ENCODE results near the gene ABCG8. TPM values are rescaled to one million over a fixed set of nuclear protein-coding genes. Genes with fewer than 3 reads are reported as not detected.

ABCG8 gene
- total and polyA plus RNA-seq, 4 donors, result 1.9 TPM; not detected in 3

DNA sequence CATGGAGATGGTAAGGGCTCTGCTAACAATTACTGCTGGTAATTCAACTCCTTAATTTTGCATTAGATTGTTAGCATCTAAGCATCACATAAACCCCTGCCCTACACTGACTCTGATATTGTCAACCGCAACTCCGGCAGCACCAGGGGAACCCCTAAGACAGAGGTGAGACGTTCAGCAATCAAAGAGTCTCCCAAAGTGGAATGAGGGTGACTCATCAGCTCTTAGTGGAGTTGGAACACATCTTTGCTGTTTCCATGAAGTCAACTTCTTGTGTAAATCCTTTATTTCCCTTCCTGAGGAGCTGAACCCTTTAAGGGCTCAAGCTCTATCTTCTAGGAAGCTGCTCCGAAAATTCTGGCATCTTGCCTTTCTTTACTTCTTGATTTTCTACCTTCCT lies 52.1 kb downstream of the ABCG8 start:
- Histone ChIP-seq H3K36me3 (ENCODE audit: control insufficient read depth in 1 of 2, insufficient read depth in 2 of 2, low read length in 1 of 2) (peaks cover 10 to 16% of the 10 kb centered on the region in 2 donors), H3K27me3 (ENCODE audit: control insufficient read depth in 1 of 2, insufficient read depth in 2 of 2, low read length in 1 of 2) (no peaks in the 10 kb centered on the region), H3K4me3 (ENCODE audit: low read length in 2 of 2) (no peak overlapping the region), H3K9me3 (ENCODE audit: control insufficient read depth, low read length) (no peaks in the 10 kb centered on the region), H3K27ac (ENCODE audit: low read depth in 1 of 2, low read length in 2 of 2) (no peak overlapping the region), H3K4me1 (ENCODE audit: control insufficient read depth in 1 of 2, insufficient read depth in 2 of 2, low read length in 2 of 2) (no peaks in the 10 kb centered on the region)
- 76 to 77% methylated on average over 4 of the region's 4 CpGs for WGBS, 2 donors
- ATAC-seq (ENCODE audit: low FRiP score) (peak; percentile 54), DNase-seq (no peak)
- intact Hi-C loops (cut with DNase I), result loop anchor here in 1 of 2 donors (10.0 kb wide), 1 partner anchor 276 kb away; no protein-coding TSS in a partner anchor

DNA sequence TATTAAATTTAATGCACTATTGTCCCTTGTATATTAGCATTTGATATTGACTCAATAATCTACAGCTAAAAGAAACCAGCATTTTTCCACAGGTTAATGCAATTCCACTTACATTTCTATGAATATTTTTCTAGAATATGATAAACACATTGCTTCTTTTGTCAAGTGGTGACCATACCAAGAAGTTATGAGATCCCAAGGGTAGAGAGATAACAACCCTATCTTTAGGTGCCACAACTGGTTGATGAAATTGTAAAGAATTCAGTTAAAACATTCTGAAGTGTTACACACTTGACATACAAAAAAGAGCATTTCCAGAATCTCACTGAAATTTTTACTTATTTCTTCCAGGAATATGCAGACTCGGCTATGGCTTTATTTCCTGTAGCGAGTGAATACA lies 56.0 kb downstream of the ABCG8 start:
- H3K4me1 ChIP-seq (ENCODE audit: control insufficient read depth in 1 of 2, insufficient read depth in 2 of 2, low read length in 2 of 2), result no peaks in the 10 kb centered on the region
- H3K36me3 ChIP-seq (ENCODE audit: control insufficient read depth in 1 of 2, insufficient read depth in 2 of 2, low read length in 1 of 2), result peaks cover 7 to 16% of the 10 kb centered on the region in 2 donors
- no peaks in the 10 kb centered on the region for H3K9me3 ChIP-seq (ENCODE audit: control insufficient read depth, low read length)
- ATAC-seq (ENCODE audit: low FRiP score) (no peak), DNase-seq (no peak)
- no peak overlapping the region for H3K4me3 ChIP-seq (ENCODE audit: low read length in 2 of 2)
- intact Hi-C loops (cut with DNase I), result loop anchor here in 1 of 2 donors (10.0 kb wide), 1 partner anchor 280 kb away; no protein-coding TSS in a partner anchor
- H3K27me3 ChIP-seq (ENCODE audit: control insufficient read depth in 1 of 2, insufficient read depth in 2 of 2, low read length in 1 of 2), result no peaks in the 10 kb centered on the region
- 93 to 94% methylated on average over 2 of the region's 2 CpGs for WGBS, 2 donors
- H3K27ac ChIP-seq (ENCODE audit: low read depth in 1 of 2, low read length in 2 of 2), result no peak overlapping the region

DNA sequence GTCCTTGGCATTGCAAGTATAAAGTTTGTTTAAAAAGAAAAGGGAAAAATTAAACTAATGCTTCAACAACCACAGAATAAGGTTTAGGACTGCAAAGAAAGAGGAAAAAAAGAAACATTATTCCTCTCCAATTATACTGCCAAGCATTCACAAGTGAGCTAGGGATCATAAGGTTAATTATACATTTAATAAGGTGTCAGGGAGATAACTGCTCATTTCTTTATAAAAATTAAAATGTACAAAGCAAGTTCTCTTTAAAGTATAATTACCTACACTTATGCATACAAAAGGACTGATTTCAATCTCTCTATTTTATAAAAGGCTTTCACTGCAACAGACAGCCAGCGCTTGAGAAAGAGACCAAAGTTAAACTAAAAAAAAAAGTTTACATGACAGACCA lies 58.1 kb downstream of the ABCG8 start:
- 93 to 98% methylated on average over 1 of the region's 1 CpG for WGBS, 2 donors
- H3K4me3 ChIP-seq (ENCODE audit: low read length in 2 of 2), result no peak overlapping the region
- DNase-seq (no peak), ATAC-seq (ENCODE audit: low FRiP score) (no peak)
- no peaks in the 10 kb centered on the region for H3K27me3 ChIP-seq (ENCODE audit: control insufficient read depth in 1 of 2, insufficient read depth in 2 of 2, low read length in 1 of 2)
- H3K9me3 ChIP-seq (ENCODE audit: control insufficient read depth, low read length), result no peaks in the 10 kb centered on the region
- peaks cover 4 to 7% of the 10 kb centered on the region in 2 donors for H3K36me3 ChIP-seq (ENCODE audit: control insufficient read depth in 1 of 2, insufficient read depth in 2 of 2, low read length in 1 of 2)
- no peak overlapping the region for H3K27ac ChIP-seq (ENCODE audit: low read depth in 1 of 2, low read length in 2 of 2)
- intact Hi-C loops (cut with DNase I), result loop anchor here in 1 of 2 donors (10.0 kb wide), 1 partner anchor 282 kb away; no protein-coding TSS in a partner anchor
- no peaks in the 10 kb centered on the region for H3K4me1 ChIP-seq (ENCODE audit: control insufficient read depth in 1 of 2, insufficient read depth in 2 of 2, low read length in 2 of 2)

DNA sequence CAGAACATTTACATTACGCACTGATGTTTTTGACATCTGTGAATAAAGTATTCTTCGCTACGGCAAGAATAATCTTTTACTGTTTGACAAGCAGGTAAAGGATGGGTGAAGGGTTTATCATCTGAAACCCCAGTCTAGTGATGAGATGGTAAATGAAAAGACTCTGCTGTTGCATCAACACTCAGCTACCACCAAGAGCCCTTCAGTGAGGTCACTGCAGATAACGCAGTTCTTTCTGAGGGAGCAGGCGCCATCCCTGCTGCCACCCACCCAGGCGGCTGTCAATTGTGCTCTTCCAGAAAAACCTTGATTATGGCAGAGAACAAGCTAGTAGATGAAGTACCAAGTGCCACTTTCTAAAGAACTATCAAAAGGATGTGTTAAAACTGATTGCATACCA lies 58.7 kb downstream of the ABCG8 start:
- intact Hi-C loops (cut with DNase I), result loop anchor here in 1 of 2 donors (10.0 kb wide), 1 partner anchor 283 kb away; no protein-coding TSS in a partner anchor
- H3K27me3 ChIP-seq (ENCODE audit: control insufficient read depth in 1 of 2, insufficient read depth in 2 of 2, low read length in 1 of 2), result no peaks in the 10 kb centered on the region
- no peaks in the 10 kb centered on the region for H3K4me1 ChIP-seq (ENCODE audit: control insufficient read depth in 1 of 2, insufficient read depth in 2 of 2, low read length in 2 of 2)
- peaks cover 4% of the 10 kb centered on the region in 2 donors for H3K36me3 ChIP-seq (ENCODE audit: control insufficient read depth in 1 of 2, insufficient read depth in 2 of 2, low read length in 1 of 2)
- H3K4me3 ChIP-seq (ENCODE audit: low read length in 2 of 2), result no peak overlapping the region
- no peaks in the 10 kb centered on the region for H3K9me3 ChIP-seq (ENCODE audit: control insufficient read depth, low read length)
- ATAC-seq (ENCODE audit: low FRiP score) (no peak), DNase-seq (no peak)
- H3K27ac ChIP-seq (ENCODE audit: low read depth in 1 of 2, low read length in 2 of 2), result no peak overlapping the region
- WGBS, 2 donors, result 92 to 94% methylated on average over 6 of the region's 6 CpGs

DNA sequence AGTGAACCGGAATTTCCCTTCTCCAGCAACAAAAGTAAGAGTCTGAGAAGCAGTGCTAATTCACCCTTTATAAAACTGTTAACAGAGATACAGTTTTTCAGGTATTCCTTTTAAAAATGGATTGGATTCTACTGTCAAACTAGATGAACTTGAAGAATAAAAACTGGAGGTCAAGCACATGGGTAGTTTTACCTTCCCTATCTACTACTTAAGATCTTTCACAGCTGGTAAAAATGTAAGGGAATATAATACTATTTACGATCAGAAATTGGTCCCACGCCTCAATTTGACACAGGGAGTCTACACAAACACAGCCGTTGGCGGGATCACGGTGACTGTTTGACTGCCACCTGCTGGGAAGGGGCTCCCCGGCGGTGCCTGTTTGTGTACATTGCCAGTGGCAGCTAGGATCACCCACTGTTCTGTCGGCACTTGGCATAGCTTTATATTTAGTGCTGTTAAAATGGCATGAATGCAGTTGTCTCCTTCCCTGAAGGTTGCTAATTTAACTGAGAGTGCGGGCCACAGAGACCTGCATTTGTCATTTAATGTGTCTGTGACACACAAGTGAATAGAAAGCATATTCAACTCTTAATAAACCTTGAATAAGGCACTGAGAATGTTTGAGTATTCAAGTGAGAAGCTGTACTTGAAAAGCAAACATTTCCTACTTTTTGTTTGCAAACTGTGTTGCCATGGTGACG lies 59.5 kb downstream of the ABCG8 start:
- peaks cover 0 to 2% of the 10 kb centered on the region in 2 donors for H3K36me3 ChIP-seq (ENCODE audit: control insufficient read depth in 1 of 2, insufficient read depth in 2 of 2, low read length in 1 of 2)
- H3K27me3 ChIP-seq (ENCODE audit: control insufficient read depth in 1 of 2, insufficient read depth in 2 of 2, low read length in 1 of 2), result no peaks in the 10 kb centered on the region
- intact Hi-C loops (cut with DNase I), result loop anchor here in 1 of 2 donors (10.0 kb wide), 1 partner anchor 283 kb away; no protein-coding TSS in a partner anchor
- ATAC-seq (ENCODE audit: low FRiP score) (no peak), DNase-seq (no peak)
- 40 to 46% methylated on average over 11 of the region's 11 CpGs for WGBS, 2 donors
- no peaks in the 10 kb centered on the region for H3K9me3 ChIP-seq (ENCODE audit: control insufficient read depth, low read length)
- no peaks in the 10 kb centered on the region for H3K4me1 ChIP-seq (ENCODE audit: control insufficient read depth in 1 of 2, insufficient read depth in 2 of 2, low read length in 2 of 2)
- no peak overlapping the region for H3K27ac ChIP-seq (ENCODE audit: low read depth in 1 of 2, low read length in 2 of 2)
- no peak overlapping the region for H3K4me3 ChIP-seq (ENCODE audit: low read length in 2 of 2)

DNA sequence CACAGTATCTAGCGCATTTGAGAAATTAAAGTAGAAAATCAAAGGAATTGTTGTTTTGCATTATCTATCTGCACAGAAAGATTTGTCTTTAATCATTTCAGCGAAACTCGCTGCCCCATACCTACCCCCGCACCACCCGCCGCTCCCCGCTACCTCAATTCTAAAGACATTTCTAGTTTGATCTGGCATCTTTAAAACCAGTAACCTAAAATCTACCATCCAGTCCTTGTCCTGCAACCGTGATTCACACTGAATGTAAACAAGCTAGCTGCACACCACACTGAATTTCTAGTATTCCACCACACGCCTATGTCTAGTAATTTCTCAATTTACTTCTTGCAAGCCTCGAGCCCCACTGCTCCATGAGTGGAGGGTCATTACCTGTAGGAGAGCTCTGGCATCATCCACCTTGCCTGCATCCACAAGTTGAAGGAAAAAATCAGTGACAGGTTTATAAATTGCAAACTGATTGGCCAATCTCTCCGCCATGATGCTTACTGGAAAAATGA lies 60.1 kb downstream of the ABCG8 start:
- Histone ChIP-seq H3K4me3 (ENCODE audit: low read length in 2 of 2) (no peak overlapping the region), H3K27me3 (ENCODE audit: control insufficient read depth in 1 of 2, insufficient read depth in 2 of 2, low read length in 1 of 2) (no peaks in the 10 kb centered on the region), H3K36me3 (ENCODE audit: control insufficient read depth in 1 of 2, insufficient read depth in 2 of 2, low read length in 1 of 2) (peaks cover 2 to 3% of the 10 kb centered on the region in 2 donors), H3K9me3 (ENCODE audit: control insufficient read depth, low read length) (no peaks in the 10 kb centered on the region), H3K4me1 (ENCODE audit: control insufficient read depth in 1 of 2, insufficient read depth in 2 of 2, low read length in 2 of 2) (no peaks in the 10 kb centered on the region), H3K27ac (ENCODE audit: low read depth in 1 of 2, low read length in 2 of 2) (no peak overlapping the region)
- intact Hi-C loops (cut with DNase I), result loop anchor here in 1 of 2 donors (10.0 kb wide), 1 partner anchor 284 kb away; no protein-coding TSS in a partner anchor
- 88 to 93% methylated on average over 11 of the region's 11 CpGs for WGBS, 2 donors
- DNase-seq (no peak), ATAC-seq (ENCODE audit: low FRiP score) (no peak)

DNA sequence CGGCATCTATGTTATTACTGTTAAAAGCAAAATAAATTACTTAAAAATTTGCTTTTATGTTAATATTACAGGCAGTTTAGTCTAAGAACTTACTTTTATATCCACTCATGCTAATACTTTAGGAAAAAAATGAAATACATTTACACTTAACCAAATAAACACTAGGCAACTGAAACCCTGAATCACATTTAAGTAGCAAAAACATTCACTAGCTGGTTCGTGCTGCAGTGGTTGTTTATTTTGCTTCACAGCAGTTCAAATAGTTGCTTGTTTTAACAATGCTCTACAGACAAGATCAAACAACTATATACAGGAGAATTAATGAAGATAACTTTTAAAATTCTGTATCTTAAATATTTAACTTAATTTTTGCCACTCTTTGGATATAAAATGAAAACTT lies 60.8 kb downstream of the ABCG8 start:
- Histone ChIP-seq H3K27ac (ENCODE audit: low read depth in 1 of 2, low read length in 2 of 2) (no peak overlapping the region), H3K27me3 (ENCODE audit: control insufficient read depth in 1 of 2, insufficient read depth in 2 of 2, low read length in 1 of 2) (no peaks in the 10 kb centered on the region), H3K4me3 (ENCODE audit: low read length in 2 of 2) (no peak overlapping the region), H3K4me1 (ENCODE audit: control insufficient read depth in 1 of 2, insufficient read depth in 2 of 2, low read length in 2 of 2) (no peaks in the 10 kb centered on the region), H3K9me3 (ENCODE audit: control insufficient read depth, low read length) (no peaks in the 10 kb centered on the region), H3K36me3 (ENCODE audit: control insufficient read depth in 1 of 2, insufficient read depth in 2 of 2, low read length in 1 of 2) (peaks cover 2 to 3% of the 10 kb centered on the region in 2 donors)
- intact Hi-C loops (cut with DNase I), result loop anchor here in 1 of 2 donors (10.0 kb wide), 1 partner anchor 285 kb away; no protein-coding TSS in a partner anchor
- WGBS, 2 donors, result 66 to 67% methylated on average over 2 of the region's 2 CpGs
- ATAC-seq (ENCODE audit: low FRiP score) (no peak), DNase-seq (no peak)

DNA sequence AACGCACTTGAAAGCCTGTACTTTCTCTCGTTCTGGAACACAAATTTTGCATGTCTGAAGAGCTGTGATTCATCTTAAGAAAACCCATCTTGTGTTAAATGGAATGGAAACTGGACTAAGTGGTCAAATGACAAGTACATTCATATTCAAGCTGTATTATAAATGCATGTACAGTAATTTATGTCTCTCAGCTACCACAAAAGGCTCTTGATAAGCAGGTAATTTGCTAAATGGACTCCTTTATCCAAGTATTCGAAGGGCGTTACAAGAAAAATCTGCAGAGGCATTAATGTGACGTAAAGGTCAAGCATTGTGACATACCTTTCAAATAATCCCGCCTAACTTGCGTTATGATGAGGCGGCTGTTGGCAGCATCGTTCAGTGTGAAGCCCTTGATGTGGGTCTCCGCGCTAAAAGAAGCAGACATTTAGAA lies 66.6 kb downstream of the ABCG8 start:
- WGBS, 2 donors, result 91 to 93% methylated on average over 11 of the region's 11 CpGs
- no peaks in the 10 kb centered on the region for H3K4me1 ChIP-seq (ENCODE audit: control insufficient read depth in 1 of 2, insufficient read depth in 2 of 2, low read length in 2 of 2)
- H3K27me3 ChIP-seq (ENCODE audit: control insufficient read depth in 1 of 2, insufficient read depth in 2 of 2, low read length in 1 of 2), result no peaks in the 10 kb centered on the region
- ATAC-seq (ENCODE audit: low FRiP score) (no peak), DNase-seq (no peak)
- H3K36me3 ChIP-seq (ENCODE audit: control insufficient read depth in 1 of 2, insufficient read depth in 2 of 2, low read length in 1 of 2), result peaks cover 2 to 6% of the 10 kb centered on the region in 2 donors
- H3K4me3 ChIP-seq (ENCODE audit: low read length in 2 of 2), result no peak overlapping the region
- intact Hi-C loops (cut with DNase I), result loop anchor here in 1 of 2 donors (10.0 kb wide), 1 partner anchor 1429 kb away; no protein-coding TSS in a partner anchor
- no peak overlapping the region for H3K27ac ChIP-seq (ENCODE audit: low read depth in 1 of 2, low read length in 2 of 2)
- no peaks in the 10 kb centered on the region for H3K9me3 ChIP-seq (ENCODE audit: control insufficient read depth, low read length)

All from aorta (tissue), 5 donors.